C4-2B (cell line): ENCODE data around the gene TSSC4.

Experiments
- H3K27ac ChIP-seq: fragments of 450-650 bp; 2 replicates; pipeline ENCODE4 v1.5.1; 2017
- ZFX ChIP-seq: fragments of 450-650 bp; IDR thresholded peaks from 2 replicates; pipeline ENCODE4 v1.6.1; 2017
- TF ChIP-seq, protein P1 (sequence below): fragments of 450-650 bp; conservative IDR thresholded peaks from 2 replicates; pipeline ENCODE4 v1.5.1; 2017; ENCODE audit warnings: mild to moderate bottlenecking

TSSC4 gene

DNA sequence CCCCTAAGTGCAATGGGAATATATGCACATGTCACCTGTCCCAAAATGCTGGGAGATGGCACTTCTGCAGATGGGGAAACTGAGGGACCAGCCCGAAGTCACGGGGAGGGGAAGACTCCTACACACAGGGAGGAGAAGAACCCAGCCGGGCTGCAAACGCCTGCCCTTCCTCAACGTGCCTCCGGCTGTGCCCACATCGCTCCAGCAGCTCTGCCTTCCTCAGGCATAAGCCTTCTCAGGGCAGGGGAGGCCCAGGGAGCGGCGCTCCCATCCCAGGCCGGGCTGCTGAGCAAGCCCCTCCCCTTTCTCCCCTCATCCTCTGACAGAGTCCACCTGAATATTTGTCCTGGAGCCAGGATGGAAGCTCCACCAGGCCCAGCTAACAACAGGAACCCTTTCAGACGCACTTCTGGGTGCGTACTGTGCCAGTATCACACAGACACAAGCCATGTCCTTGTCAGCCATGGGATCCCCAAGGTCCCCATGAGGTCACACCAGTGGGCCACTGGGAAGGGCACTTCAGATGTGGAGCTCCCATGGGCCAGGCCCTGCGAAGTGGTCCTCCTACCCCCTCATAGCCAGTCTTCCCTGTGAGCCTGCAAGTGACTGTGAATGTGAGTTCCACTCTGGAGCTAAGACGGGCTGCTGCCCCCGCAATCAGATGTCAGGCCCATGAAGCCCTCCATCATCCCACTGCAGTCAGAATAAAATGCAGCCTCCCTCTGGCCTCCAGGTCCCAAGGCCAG, 25.9 kb upstream of the TSSC4 start:
- H3K27ac ChIP-seq = no peak overlapping the region
- TF ChIP-seq, protein P1, sequence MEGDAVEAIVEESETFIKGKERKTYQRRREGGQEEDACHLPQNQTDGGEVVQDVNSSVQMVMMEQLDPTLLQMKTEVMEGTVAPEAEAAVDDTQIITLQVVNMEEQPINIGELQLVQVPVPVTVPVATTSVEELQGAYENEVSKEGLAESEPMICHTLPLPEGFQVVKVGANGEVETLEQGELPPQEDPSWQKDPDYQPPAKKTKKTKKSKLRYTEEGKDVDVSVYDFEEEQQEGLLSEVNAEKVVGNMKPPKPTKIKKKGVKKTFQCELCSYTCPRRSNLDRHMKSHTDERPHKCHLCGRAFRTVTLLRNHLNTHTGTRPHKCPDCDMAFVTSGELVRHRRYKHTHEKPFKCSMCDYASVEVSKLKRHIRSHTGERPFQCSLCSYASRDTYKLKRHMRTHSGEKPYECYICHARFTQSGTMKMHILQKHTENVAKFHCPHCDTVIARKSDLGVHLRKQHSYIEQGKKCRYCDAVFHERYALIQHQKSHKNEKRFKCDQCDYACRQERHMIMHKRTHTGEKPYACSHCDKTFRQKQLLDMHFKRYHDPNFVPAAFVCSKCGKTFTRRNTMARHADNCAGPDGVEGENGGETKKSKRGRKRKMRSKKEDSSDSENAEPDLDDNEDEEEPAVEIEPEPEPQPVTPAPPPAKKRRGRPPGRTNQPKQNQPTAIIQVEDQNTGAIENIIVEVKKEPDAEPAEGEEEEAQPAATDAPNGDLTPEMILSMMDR = no peak
- TF ChIP-seq ZFX = no peak

DNA sequence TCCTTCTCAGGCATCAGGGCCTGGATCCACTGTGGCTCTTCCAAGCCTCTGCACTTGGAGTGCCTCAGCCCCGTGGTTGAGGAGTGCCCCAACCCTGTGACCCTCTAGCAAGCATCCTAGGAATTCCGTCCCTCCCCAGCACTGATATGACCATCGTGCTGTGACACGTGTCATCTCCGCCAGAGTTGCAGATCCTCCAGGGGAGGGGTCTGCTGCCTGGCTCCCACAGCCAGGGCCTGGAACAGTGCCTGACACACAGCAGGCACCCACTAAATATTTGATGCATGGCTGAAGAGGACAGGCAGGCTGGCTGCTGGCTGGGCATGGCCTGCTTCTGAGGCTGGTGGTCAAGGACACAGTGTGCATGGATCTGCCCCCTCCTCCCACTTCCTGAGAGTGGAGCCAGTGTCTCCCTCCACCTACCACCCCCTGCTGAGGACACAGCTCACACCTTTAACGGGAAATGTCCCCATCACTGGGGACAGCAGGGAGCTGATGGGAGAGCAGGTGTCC, 25.2 kb upstream of the TSSC4 start:
- H3K27ac ChIP-seq = no peak overlapping the region
- TF ChIP-seq ZFX = no peak
- TF ChIP-seq, protein P1 = no peak

- no peak overlapping the region for H3K27ac ChIP-seq
- TF ChIP-seq, protein P1 = no peak
- no peak for TF ChIP-seq ZFX
These were observed 24.5 kb upstream of the TSSC4 start for GRCh38 chr11:2375964-2376551.

GRCh38 chr11:2376751-2377451, 23.6 kb upstream of the TSSC4 start, which contains the start of gene CD81:
Gene CD81, plus strand, starts transcription at chr11:2377310. Its CDS starts 240 bp downstream, at chr11:2377550.
- peak within 1 kb of the TSS; percentile 87 for H3K27ac ChIP-seq
- no peak for TF ChIP-seq ZFX
- TF ChIP-seq, protein P1 = no peak

DNA sequence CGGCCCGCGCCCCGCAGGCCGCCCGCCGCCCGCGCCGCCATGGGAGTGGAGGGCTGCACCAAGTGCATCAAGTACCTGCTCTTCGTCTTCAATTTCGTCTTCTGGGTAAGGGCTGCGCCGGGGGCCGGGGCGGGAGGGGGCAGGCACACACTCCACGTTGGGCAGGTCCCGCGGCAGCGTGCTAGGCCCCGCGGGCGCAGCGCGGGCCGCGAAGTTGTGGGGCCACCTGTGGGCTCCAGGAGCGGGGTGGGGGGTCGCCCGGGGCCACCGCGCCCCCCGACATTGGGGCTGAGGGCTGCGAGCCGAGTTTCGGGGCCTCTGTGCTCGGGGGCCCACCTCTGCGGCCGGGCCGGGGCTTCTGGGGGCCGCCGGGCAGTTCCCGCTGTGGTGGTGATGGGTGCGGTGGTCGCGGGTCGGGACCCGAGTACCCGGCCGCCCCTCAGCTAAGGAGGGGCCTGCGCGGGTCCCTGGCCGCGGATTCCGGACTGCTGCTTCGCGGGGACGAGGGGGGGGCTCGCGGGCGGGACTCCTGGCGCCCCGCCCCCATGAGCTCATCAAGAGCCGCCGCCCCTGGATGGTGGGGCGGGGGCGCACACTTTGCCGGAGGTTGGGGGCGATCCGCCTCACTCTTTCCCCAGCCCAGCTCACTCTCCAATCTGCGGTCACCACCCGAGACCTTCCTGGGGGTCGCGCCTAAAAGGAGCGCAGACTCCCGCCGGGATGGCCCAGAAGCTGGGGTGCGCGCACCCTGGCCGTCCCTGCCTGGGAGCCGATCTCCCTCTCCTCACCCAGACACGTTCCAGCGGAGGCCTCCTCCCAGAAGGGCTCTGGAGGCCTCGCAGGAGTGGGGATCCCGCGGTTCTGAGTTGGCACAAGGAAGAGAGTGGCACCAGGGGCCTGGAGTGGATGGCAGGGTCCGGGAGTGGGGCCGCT, 22.8 kb upstream of the TSSC4 start:
- peak overlapping the region; percentile 87 for H3K27ac ChIP-seq
- TF ChIP-seq, protein P1 = no peak
- TF ChIP-seq ZFX = peak; percentile 97; the same call in 1 of the 2 replicates

GRCh38 chr11:2378527-2379210, 21.9 kb upstream of the TSSC4 start:
- H3K27ac ChIP-seq = peak overlapping the region; percentile 87
- TF ChIP-seq, protein P1 = no peak
- TF ChIP-seq ZFX = no peak
